Left ventricle myocardium superior (tissue), 1 donor: ENCODE data around the gene PLEKHA1. TPM values are rescaled to one million over a fixed set of nuclear protein-coding genes. Genes with fewer than 3 reads are reported as not detected.

Experiments used
- ATAC-seq: fragments of 200-7000 bp; cut with Tn5 transposase; one replicate; pipeline ENCODE4 v1.9.1; 2020; ENCODE audit warnings: mild to moderate bottlenecking, moderate library complexity
- DNase-seq: peaks from one replicate; pipeline ENCODE4 v3.0.0-alpha.2; 2020
- intact Hi-C: fragments of 100-400 bp; cut with micrococcal nuclease; formaldehyde crosslinking; loops from one replicate; pipeline ENCODE4 v1.11.0; 2022
- total RNA-seq: library from RNA; stranded (reverse); fragmentation: NEBNext Ultra II Directional; extraction: Animal tissue kit (Norgen Biotek cat#: 25700); gene quantifications from one replicate; pipeline ENCODE4 v1.2.1, GENCODE V29; 2021
- donor health status: DM: no; HTN: yes; CAD: no; lungs with severe emphysema.

PLEKHA1 gene
- total RNA-seq, 1 donor from 2014 or later, result 71.1 TPM

GRCh38 chr10:122404576-122404975 is 30.1 kb downstream of the PLEKHA1 start:
- intact Hi-C loops, result no loop called here
- no peak for ATAC-seq
- DNase-seq, result no peak

GRCh38 chr10:122407375-122408125 is 33.0 kb downstream of the PLEKHA1 start:
- intact Hi-C loops, result no loop called here
- DNase-seq (no peak), ATAC-seq (peak; percentile 36)

DNA sequence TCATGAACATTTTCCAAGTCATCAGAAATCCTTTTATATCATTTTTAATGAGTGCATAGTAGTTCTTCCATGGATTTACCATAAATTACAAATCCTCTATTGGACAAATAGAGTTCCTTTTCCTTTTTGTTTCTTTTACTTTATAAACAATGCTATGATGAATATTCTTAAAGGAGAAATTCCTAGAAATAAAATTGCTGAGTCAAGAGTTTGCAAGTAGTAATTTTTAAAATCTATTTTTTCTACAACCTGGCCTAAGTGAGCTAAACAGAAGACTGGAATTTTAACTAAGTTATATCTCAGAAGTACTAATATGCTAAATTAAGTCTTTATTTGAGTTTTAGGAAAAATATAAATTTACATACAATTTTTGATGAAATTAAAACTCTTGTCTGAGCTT is 38.8 kb downstream of the PLEKHA1 start:
- intact Hi-C loops, result no loop called here
- no peak for DNase-seq
- no peak for ATAC-seq

DNA sequence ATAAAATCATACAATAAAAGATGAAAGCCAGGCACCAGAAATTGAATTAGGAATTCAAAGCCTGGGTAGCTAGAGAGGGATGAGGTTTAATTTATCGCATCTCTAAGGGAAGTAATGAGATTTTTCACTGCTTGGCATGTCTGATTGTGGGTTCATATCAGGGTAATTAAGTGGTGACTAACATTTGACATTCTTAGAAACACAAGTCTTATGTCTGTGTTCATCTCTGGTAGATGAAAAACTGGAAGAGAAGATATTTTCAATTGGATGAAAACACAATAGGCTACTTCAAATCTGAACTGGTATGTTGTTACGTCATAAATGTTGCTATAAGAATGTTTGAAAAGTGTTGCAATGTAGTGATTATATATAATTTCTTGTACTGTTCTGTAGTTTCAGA is 43.2 kb downstream of the PLEKHA1 start:
- ATAC-seq, result no peak
- intact Hi-C loops, result no loop called here
- DNase-seq, result no peak

- intact Hi-C loops, result no loop called here
- DNase-seq (no peak), ATAC-seq (no peak)
Measured at GRCh38 chr10:122419016-122419415, 44.5 kb downstream of the PLEKHA1 start.

- intact Hi-C loops, result no loop called here
- DNase-seq, result peak; percentile 29
Measured at GRCh38 chr10:122419876-122420623, 45.5 kb downstream of the PLEKHA1 start.

DNA sequence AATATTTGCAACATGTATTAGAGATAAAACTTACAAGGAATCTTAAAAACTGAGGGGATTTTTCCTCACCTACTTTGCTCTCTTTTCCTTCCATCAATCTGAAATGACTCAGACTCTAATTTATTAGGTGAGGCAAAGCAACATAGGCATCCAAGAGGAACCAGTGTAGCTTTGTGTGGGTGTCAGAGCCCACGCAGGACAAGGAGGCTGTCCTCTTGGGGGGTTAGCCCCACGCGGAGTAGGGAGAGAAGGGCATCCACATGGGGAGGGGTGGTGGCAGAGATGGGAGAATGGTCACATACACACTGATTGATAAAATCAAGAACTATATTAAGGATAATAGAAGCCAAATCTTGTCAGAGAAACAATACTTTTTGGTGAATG is 46.1 kb downstream of the PLEKHA1 start:
- DNase-seq (no peak), ATAC-seq (no peak)
- intact Hi-C loops, result no loop called here

More at GRCh38 chr10:122419876-122420623, 45.5 kb downstream of the PLEKHA1 start:
- ATAC-seq, result peak; percentile 72

- intact Hi-C loops, result no loop called here
- DNase-seq (no peak), ATAC-seq (no peak)
Measured at GRCh38 chr10:122421054-122421625, 46.6 kb downstream of the PLEKHA1 start.

GRCh38 chr10:122421742-122422141 is 47.2 kb downstream of the PLEKHA1 start:
- ATAC-seq, result peak; percentile 47
- DNase-seq, result no peak
- intact Hi-C loops, result no loop called here

DNA sequence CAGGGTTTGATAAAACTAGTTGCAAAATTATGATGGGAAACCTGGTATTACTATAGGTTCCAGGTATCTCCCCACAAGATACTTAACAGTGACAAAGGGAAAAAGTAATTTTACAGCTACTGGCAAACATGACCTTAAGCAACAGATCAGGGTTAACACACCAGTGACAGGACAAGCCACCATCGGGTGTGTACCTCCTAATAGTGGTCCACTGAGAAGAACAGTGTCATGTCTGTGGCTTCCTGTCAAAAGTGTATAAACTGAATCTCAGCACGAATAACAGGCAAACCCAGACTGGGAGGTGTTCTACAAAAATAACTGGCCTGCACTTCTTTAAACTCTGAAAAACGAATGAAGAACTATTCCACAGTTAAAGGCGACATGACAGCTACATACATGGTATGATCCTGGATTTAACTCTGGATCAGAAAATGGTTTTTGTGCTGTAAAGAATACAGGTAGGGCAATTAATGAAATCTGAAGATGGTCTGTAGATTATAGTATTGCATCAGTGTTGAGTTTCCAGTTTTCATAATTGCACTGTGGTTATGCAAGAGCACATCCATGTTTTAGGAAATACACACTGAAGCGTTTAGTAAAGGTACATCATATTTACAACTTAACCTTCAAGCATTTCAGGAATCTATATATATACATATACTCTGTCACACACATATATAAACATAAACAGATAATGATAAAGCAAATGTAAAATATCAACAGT is 47.9 kb downstream of the PLEKHA1 start:
- peak; percentile 33 for ATAC-seq
- DNase-seq, result no peak

GRCh38 chr10:122424059-122424458 is 49.6 kb downstream of the PLEKHA1 start:
- DNase-seq, result no peak
- intact Hi-C loops, result no loop called here
- ATAC-seq, result no peak

More for the DNA sequence above, 47.9 kb downstream of the PLEKHA1 start:
- intact Hi-C loops, result no loop called here

- intact Hi-C loops, result no loop called here
- DNase-seq (no peak), ATAC-seq (no peak)
Measured at GRCh38 chr10:122426829-122427228, 52.3 kb downstream of the PLEKHA1 start.

- DNase-seq (no peak), ATAC-seq (no peak)
- intact Hi-C loops, result no loop called here
Measured at GRCh38 chr10:122427280-122427679, 52.8 kb downstream of the PLEKHA1 start.

GRCh38 chr10:122435212-122435827 is 60.8 kb downstream of the PLEKHA1 start:
- intact Hi-C loops, result loop anchor here (2.0 to 10.0 kb wide), 4 partner anchors 91 to 269 kb away; no protein-coding TSS in a partner anchor
- ATAC-seq, result peak; percentile 41
- DNase-seq, result no peak

- DNase-seq (no peak), ATAC-seq (no peak)
- intact Hi-C loops, result no loop called here
Measured at GRCh38 chr10:122441961-122442360, 67.5 kb downstream of the PLEKHA1 start.

GRCh38 chr10:122445469-122445868 is 71.0 kb downstream of the PLEKHA1 start:
- no peak for DNase-seq
- ATAC-seq, result no peak
- intact Hi-C loops, result no loop called here

- no peak for DNase-seq
- peak; percentile 82 for ATAC-seq
- intact Hi-C loops, result no loop called here
Measured at GRCh38 chr10:122445904-122446303, 71.4 kb downstream of the PLEKHA1 start.

GRCh38 chr10:122446668-122447423 is 72.3 kb downstream of the PLEKHA1 start:
- no peak for DNase-seq
- ATAC-seq, result peak; percentile 88
- intact Hi-C loops, result no loop called here
